ENCODE measurements around the gene INPP5D.
A peak's percentile ranks its signal among the peaks of the same experiment; 100 is the strongest.

INPP5D gene

GRCh38 chr2:233080836-233081229 lies 20.7 kb downstream of the INPP5D start:
- H2BK15ac ChIP-seq (ENCODE audit: low read length), result no peak overlapping the region
- no peak overlapping the region for H4K8ac ChIP-seq (ENCODE audit: low read depth, low read length)
- peaks cover 0 to 11% (median 0%) of the 10 kb centered on the region in 3 experiments for H3K27me3 ChIP-seq (ENCODE audit: control insufficient read depth in 3 of 3, insufficient read depth in 3 of 3, low read depth in 1 of 3, low read length in 3 of 3)
- no peak for DNase-seq (ENCODE audit: low spot score)
- H3K4me3 ChIP-seq (ENCODE audit: low read length in 2 of 2), result no peak overlapping the region
- H4K91ac ChIP-seq (ENCODE audit: low read depth, low read length, poor library complexity), result no peak overlapping the region
- peak overlapping the region; percentile 46 for H3K18ac ChIP-seq (ENCODE audit: low read length)
- no peak overlapping the region for H3K14ac ChIP-seq (ENCODE audit: low read length)
- no CpG with 5 or more reads among the region's 11 CpGs for WGBS, 2 donors (ENCODE audit: extremely low coverage in 2 of 2, insufficient read length in 2 of 2, insufficient replicate concordance in 1 of 2)
- H3K4me2 ChIP-seq (ENCODE audit: insufficient read depth, low read length, poor library complexity, severe bottlenecking), result no peak overlapping the region
- no peak overlapping the region for H3K4ac ChIP-seq (ENCODE audit: low read length)
- H3K4me1 ChIP-seq (ENCODE audit: control insufficient read depth in 2 of 2, insufficient read depth in 1 of 2, low read depth in 1 of 2, low read length in 2 of 2), result peaks cover 0 to 17% of the 10 kb centered on the region in 2 donors
- H2BK12ac ChIP-seq (ENCODE audit: low read length), result peak overlapping the region; percentile 26
- no peaks in the 10 kb centered on the region for H3K36me3 ChIP-seq (replicated peaks in 1 of 2; ENCODE audit: control insufficient read depth in 2 of 2, insufficient read depth in 2 of 2, low read length in 2 of 2)
- H3K79me1 ChIP-seq (ENCODE audit: low read depth, low read length), result no peaks in the 10 kb centered on the region
- H3K23ac ChIP-seq (ENCODE audit: low read depth, low read length, poor library complexity), result peak overlapping the region; percentile 22
- H2AFZ ChIP-seq (ENCODE audit: low read length), result no peak overlapping the region
- no peak overlapping the region for H2BK5ac ChIP-seq (ENCODE audit: low read length)
- H3K9ac ChIP-seq (ENCODE audit: low read depth, low read length, poor library complexity), result no peak overlapping the region
- no peak overlapping the region for H2BK120ac ChIP-seq (ENCODE audit: low read depth, low read length)
- H3K9me3 ChIP-seq (replicated peaks in 1 of 2; ENCODE audit: control insufficient read depth in 2 of 2, insufficient read depth in 1 of 2, low read depth in 1 of 2, low read length in 2 of 2), result no peaks in the 10 kb centered on the region
- H3K27ac ChIP-seq (replicated peaks; ENCODE audit: low read length), result no peak overlapping the region
- peak overlapping the region; percentile 81 for H2AK5ac ChIP-seq (ENCODE audit: low read depth, low read length)

- H3K18ac ChIP-seq (ENCODE audit: low read length), result peak overlapping the region; percentile 54
- no peak overlapping the region for H3K4ac ChIP-seq (ENCODE audit: low read length)
- no peak overlapping the region for H3K9ac ChIP-seq (ENCODE audit: low read depth, low read length, poor library complexity)
- no CpG with 5 or more reads among the region's 9 CpGs for WGBS, 2 donors (ENCODE audit: extremely low coverage in 2 of 2, insufficient read length in 2 of 2, insufficient replicate concordance in 1 of 2)
- H3K27me3 ChIP-seq (ENCODE audit: control insufficient read depth in 3 of 3, insufficient read depth in 3 of 3, low read depth in 1 of 3, low read length in 3 of 3), result peaks cover 0 to 11% (median 0%) of the 10 kb centered on the region in 3 experiments
- H2BK5ac ChIP-seq (ENCODE audit: low read length), result no peak overlapping the region
- no peak overlapping the region for H3K23ac ChIP-seq (ENCODE audit: low read depth, low read length, poor library complexity)
- H3K79me1 ChIP-seq (ENCODE audit: low read depth, low read length), result no peaks in the 10 kb centered on the region
- H4K8ac ChIP-seq (ENCODE audit: low read depth, low read length), result no peak overlapping the region
- no peaks in the 10 kb centered on the region for H3K9me3 ChIP-seq (replicated peaks in 1 of 2; ENCODE audit: control insufficient read depth in 2 of 2, insufficient read depth in 1 of 2, low read depth in 1 of 2, low read length in 2 of 2)
- H2BK12ac ChIP-seq (ENCODE audit: low read length), result peak overlapping the region; percentile 4
- H3K4me3 ChIP-seq (ENCODE audit: low read length in 2 of 2), result no peak overlapping the region
- H3K4me1 ChIP-seq (ENCODE audit: control insufficient read depth in 2 of 2, insufficient read depth in 1 of 2, low read depth in 1 of 2, low read length in 2 of 2), result peaks cover 0 to 14% of the 10 kb centered on the region in 2 donors
- H3K27ac ChIP-seq (replicated peaks; ENCODE audit: low read length), result no peak overlapping the region
- no peaks in the 10 kb centered on the region for H3K36me3 ChIP-seq (replicated peaks in 1 of 2; ENCODE audit: control insufficient read depth in 2 of 2, insufficient read depth in 2 of 2, low read length in 2 of 2)
- H3K4me2 ChIP-seq (ENCODE audit: insufficient read depth, low read length, poor library complexity, severe bottlenecking), result no peak overlapping the region
- no peak for DNase-seq (ENCODE audit: low spot score)
- peak overlapping the region; percentile 86 for H2AK5ac ChIP-seq (ENCODE audit: low read depth, low read length)
- peak overlapping the region; percentile 57 for H2BK120ac ChIP-seq (ENCODE audit: low read depth, low read length)
- H2BK15ac ChIP-seq (ENCODE audit: low read length), result peak overlapping the region; percentile 77
- no peak overlapping the region for H3K14ac ChIP-seq (ENCODE audit: low read length)
- H2AFZ ChIP-seq (ENCODE audit: low read length), result no peak overlapping the region
- no peak overlapping the region for H4K91ac ChIP-seq (ENCODE audit: low read depth, low read length, poor library complexity)
Observed at GRCh38 chr2:233081232-233081730, 21.1 kb downstream of the INPP5D start.

GRCh38 chr2:233081731-233082221 lies 21.6 kb downstream of the INPP5D start:
- DNase-seq (ENCODE audit: low spot score), result no peak
- Histone ChIP-seq H3K18ac (ENCODE audit: low read length) (peak overlapping the region; percentile 54), H2AFZ (ENCODE audit: low read length) (no peak overlapping the region), H3K4me1 (ENCODE audit: control insufficient read depth in 2 of 2, insufficient read depth in 1 of 2, low read depth in 1 of 2, low read length in 2 of 2) (peaks cover 0 to 14% of the 10 kb centered on the region in 2 donors), H3K14ac (ENCODE audit: low read length) (no peak overlapping the region), H3K4ac (ENCODE audit: low read length) (no peak overlapping the region), H3K23ac (ENCODE audit: low read depth, low read length, poor library complexity) (no peak overlapping the region), H3K36me3 (replicated peaks in 1 of 2; ENCODE audit: control insufficient read depth in 2 of 2, insufficient read depth in 2 of 2, low read length in 2 of 2) (no peaks in the 10 kb centered on the region), H3K27ac (replicated peaks; ENCODE audit: low read length) (no peak overlapping the region), H3K27me3 (ENCODE audit: control insufficient read depth in 3 of 3, insufficient read depth in 3 of 3, low read depth in 1 of 3, low read length in 3 of 3) (peaks cover 0 to 11% (median 0%) of the 10 kb centered on the region in 3 experiments), H3K4me3 (ENCODE audit: low read length in 2 of 2) (no peak overlapping the region), H4K8ac (ENCODE audit: low read depth, low read length) (no peak overlapping the region), H2BK120ac (ENCODE audit: low read depth, low read length) (peak overlapping the region; percentile 57), H2BK12ac (ENCODE audit: low read length) (peak overlapping the region; percentile 4), H2AK5ac (ENCODE audit: low read depth, low read length) (peak overlapping the region; percentile 86), H2BK15ac (ENCODE audit: low read length) (peak overlapping the region; percentile 77), H4K91ac (ENCODE audit: low read depth, low read length, poor library complexity) (no peak overlapping the region), H3K9ac (ENCODE audit: low read depth, low read length, poor library complexity) (peak overlapping the region; percentile 7), H3K9me3 (replicated peaks in 1 of 2; ENCODE audit: control insufficient read depth in 2 of 2, insufficient read depth in 1 of 2, low read depth in 1 of 2, low read length in 2 of 2) (no peaks in the 10 kb centered on the region), H2BK5ac (ENCODE audit: low read length) (no peak overlapping the region), H3K79me1 (ENCODE audit: low read depth, low read length) (no peaks in the 10 kb centered on the region), H3K4me2 (ENCODE audit: insufficient read depth, low read length, poor library complexity, severe bottlenecking) (no peak overlapping the region)
- WGBS, 2 donors (ENCODE audit: extremely low coverage in 2 of 2, insufficient read length in 2 of 2, insufficient replicate concordance in 1 of 2), result no CpG with 5 or more reads among the region's 13 CpGs

GRCh38 chr2:233082222-233082930 lies 22.2 kb downstream of the INPP5D start:
- no peaks in the 10 kb centered on the region for H3K36me3 ChIP-seq (replicated peaks in 1 of 2; ENCODE audit: control insufficient read depth in 2 of 2, insufficient read depth in 2 of 2, low read length in 2 of 2)
- H2AK5ac ChIP-seq (ENCODE audit: low read depth, low read length), result no peak overlapping the region
- no CpG with 5 or more reads among the region's 11 CpGs for WGBS, 2 donors (ENCODE audit: extremely low coverage in 2 of 2, insufficient read length in 2 of 2, insufficient replicate concordance in 1 of 2)
- H3K9ac ChIP-seq (ENCODE audit: low read depth, low read length, poor library complexity), result no peak overlapping the region
- H3K27me3 ChIP-seq (ENCODE audit: control insufficient read depth in 3 of 3, insufficient read depth in 3 of 3, low read depth in 1 of 3, low read length in 3 of 3), result peaks cover 0 to 11% (median 0%) of the 10 kb centered on the region in 3 experiments
- no peak overlapping the region for H4K8ac ChIP-seq (ENCODE audit: low read depth, low read length)
- no peak overlapping the region for H4K91ac ChIP-seq (ENCODE audit: low read depth, low read length, poor library complexity)
- peaks cover 0 to 14% of the 10 kb centered on the region in 2 donors for H3K4me1 ChIP-seq (ENCODE audit: control insufficient read depth in 2 of 2, insufficient read depth in 1 of 2, low read depth in 1 of 2, low read length in 2 of 2)
- no peak overlapping the region for H2BK5ac ChIP-seq (ENCODE audit: low read length)
- H3K4me3 ChIP-seq (ENCODE audit: low read length in 2 of 2), result no peak overlapping the region
- no peaks in the 10 kb centered on the region for H3K79me1 ChIP-seq (ENCODE audit: low read depth, low read length)
- H3K27ac ChIP-seq (replicated peaks; ENCODE audit: low read length), result no peak overlapping the region
- no peak overlapping the region for H3K4ac ChIP-seq (ENCODE audit: low read length)
- H2BK120ac ChIP-seq (ENCODE audit: low read depth, low read length), result no peak overlapping the region
- H3K23ac ChIP-seq (ENCODE audit: low read depth, low read length, poor library complexity), result no peak overlapping the region
- no peak overlapping the region for H3K4me2 ChIP-seq (ENCODE audit: insufficient read depth, low read length, poor library complexity, severe bottlenecking)
- H3K14ac ChIP-seq (ENCODE audit: low read length), result no peak overlapping the region
- H2AFZ ChIP-seq (ENCODE audit: low read length), result no peak overlapping the region
- no peak overlapping the region for H2BK12ac ChIP-seq (ENCODE audit: low read length)
- H3K9me3 ChIP-seq (replicated peaks in 1 of 2; ENCODE audit: control insufficient read depth in 2 of 2, insufficient read depth in 1 of 2, low read depth in 1 of 2, low read length in 2 of 2), result no peaks in the 10 kb centered on the region
- H2BK15ac ChIP-seq (ENCODE audit: low read length), result no peak overlapping the region
- no peak for DNase-seq (ENCODE audit: low spot score)
- no peak overlapping the region for H3K18ac ChIP-seq (ENCODE audit: low read length)

Data from neuronal stem cell (in vitro differentiated cells).